ENCODE data around the gene CFC1B.
"Not testable (repeated sequence)": the region's sequence is repeated elsewhere in the genome, so short reads cannot be mapped to it uniquely, and the experiment has no call there.

The CFC1B gene

DNA sequence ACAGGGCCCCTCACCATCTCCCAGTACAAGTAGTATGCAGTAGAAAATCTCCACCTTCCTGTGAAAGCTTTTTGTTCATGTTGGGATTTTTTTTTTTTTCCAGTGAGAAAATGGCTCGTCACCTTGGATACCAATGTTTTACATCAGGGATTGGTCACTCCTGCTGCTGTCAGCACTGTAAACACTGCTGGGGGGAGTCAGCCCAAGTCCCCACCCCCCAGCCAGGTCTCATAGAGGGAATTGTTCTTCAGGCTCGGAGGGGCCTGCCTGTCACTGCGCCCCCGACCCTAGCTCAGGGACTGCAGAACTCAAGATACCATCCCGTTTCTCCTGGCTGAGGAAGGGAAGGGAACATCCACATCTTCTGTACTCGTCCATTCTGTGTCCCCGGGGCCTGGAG, at the start of gene CFC1B:
Gene CFC1B, plus strand, starts transcription at position 231 of the 400 bp plus-strand sequence. CDS start 263 bp downstream, outside the sequence.
- not testable (repeated sequence) for H3K4me3 ChIP-seq (ENCODE audit: low read depth, low read length)

DNA sequence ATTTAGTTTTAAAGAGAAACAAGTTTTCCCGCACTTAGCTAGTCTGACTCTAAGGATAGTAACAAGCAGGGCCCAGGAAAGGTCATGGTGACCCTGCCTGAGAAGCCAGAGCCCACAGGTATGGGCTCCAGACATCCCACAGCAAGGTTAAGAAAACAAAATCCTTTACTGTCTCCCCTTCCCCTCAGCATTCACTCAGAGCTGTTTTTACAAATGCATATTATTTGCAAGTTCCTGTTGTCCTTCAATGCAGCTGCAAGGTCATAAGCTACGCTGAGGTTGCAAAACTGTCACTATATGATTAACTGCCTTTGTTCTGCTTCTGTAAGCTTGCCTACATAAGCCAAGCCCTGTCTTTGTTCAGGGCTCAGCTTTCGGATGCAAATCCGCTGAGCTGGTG, 29.9 kb upstream of the CFC1B start:
- H3K4me3 ChIP-seq (ENCODE audit: low read depth, low read length), result not testable (repeated sequence)

DNA sequence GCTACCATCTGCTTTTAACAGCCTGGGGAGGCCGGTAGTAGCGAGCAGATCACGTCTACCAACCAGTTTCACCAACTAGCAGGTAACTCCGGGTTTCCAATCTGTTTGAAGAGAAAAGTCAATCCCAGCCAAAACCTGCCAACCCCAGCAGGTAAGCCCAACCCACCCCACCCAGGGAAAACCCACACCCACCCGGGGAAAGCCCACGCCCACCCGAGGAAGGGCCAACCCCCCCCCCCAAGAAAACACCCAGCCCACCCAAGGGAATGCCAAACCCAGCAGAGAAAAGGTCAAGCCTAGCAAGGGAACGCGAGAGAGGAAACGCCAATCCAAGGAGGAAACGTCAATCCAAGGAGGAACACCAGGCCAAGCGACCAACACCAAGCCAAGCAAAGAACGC, 11.8 kb upstream of the CFC1B start, which contains the start of gene POTEI:
Gene POTEI, minus strand, starts transcription at position 101 of the 400 bp plus-strand sequence. Its CDS starts 93 bp downstream, at position 8.
- not testable (repeated sequence) for H3K4me3 ChIP-seq (ENCODE audit: low read depth, low read length)

DNA sequence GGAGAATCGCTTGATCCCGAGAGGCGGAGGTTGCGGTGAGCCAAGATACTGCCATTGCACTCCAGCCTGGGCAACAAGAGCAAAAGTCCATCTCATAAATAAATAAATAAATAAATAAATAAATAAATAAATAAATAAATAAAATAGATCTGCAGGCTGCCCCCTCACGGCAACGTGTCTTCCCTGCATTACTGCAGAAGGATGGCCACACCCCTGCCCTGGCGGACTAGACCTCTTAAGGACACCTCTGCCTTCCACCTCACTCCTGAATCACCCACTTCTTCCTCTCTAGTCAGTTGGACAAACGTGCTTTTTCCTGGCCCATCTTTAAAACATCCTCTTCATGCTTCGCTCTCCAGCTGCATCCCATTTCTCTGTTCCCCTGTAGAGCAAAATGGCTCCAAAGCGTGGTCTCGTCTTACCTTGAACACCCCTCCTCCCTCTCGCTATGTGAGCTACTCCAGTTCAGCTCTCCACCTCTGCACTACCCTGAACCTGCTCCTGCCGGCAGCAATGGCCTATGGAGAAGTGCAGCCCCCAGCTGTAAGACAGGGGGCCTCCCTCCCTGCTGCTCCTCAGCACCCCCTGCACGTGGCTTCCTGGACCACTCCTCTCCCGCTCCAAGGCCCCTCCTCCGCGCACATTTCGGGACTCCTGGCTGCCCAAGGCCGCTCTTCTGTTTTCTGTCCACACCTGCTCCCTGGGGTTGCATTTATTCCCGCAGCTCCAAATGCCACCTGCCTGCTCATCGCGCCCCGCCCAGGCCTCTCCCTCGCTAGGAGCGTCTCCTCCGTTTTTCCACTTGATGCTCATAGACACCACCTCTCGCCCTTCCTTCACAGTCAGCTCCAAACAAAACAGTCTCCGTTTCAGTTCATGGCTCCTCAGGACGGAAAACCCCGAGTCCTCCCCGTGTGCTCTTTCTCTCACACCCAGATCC, 9.9 kb upstream of the CFC1B start:
- H3K4me3 ChIP-seq (ENCODE audit: low read depth, low read length), result not testable (repeated sequence)

DNA sequence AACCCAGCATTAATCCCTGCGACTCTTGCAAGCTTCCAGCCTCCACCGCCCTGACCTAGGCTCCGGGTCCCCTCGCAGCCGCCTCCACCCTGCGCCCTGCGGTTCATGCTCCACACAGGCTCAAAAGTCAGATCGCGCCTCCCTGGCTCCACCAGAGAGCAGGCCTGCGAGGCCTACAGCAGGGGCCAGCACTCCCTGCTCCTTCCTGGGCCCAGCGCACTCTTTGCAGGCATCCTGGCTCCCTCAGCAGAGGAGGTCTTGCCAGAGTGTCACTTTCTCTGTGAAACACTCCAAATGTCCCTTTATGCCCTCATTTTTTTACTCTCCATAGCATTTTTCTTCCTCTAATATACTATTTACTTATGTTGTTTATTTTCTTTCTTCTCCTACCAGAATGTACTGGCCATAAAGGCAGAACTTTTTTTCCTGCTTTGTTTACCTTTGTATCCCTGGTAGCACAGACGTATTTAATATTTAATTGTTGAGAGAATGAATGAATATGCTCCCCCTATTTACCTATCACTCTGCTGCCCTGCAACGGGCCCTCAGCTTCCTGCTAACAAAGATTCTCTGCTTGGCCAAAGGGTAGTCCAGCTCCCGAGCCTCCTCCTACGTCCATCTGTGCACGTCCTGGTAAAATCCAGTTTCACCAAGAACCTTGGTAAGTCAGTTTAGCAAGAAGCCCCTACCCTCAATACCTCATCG, 9.1 kb upstream of the CFC1B start:
- not testable (repeated sequence) for H3K4me3 ChIP-seq (ENCODE audit: low read depth, low read length)

DNA sequence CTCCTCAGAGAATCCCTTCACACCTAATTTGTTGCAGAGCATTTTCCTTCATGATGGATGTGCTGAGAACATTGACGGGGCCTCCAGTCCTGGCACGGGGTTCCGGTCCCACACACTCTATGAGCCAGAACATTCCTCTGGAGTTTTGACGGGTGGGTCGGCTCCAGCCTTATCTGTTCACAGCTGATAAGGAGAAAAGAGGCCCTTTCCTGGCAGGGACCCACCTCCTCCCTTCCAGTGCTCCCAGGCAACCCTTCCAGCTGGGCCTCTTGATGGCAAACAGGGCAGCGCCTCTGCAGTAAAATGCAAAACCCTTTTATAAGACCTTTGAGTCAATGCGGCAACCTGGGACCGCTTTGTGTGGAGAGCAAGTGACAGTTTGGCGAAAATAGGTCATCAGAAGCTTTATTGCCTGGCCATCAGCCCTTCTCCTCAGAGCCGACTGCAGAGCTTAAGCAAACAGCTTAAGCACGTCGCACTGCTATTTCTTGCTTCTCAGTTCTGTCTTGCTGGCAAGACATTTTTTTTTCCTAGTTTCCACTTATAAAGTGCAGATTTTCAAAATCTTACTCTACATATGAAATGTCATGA, 2.4 kb upstream of the CFC1B start:
- H3K4me3 ChIP-seq (ENCODE audit: low read depth, low read length), result not testable (repeated sequence)

DNA sequence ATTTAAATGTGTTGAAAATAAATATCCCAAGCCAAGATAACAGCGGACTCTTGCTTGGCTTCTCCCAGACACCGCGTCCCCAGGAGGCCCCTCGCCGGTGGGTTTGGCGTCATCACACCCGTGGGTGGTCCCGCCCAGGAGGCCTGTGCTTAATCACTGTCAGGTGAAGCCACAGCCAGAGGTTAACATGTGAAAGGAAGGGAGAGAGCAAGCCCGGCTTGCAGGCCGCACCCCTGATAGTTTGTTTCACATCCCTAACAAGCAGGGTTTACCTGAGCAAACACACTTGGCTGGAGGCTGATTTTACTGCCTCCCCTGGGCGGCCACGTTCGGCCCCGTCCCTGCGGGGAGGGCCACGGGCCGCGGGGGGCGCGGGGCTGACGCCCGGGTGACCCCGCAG, 1.4 kb downstream of the CFC1B start:
- H3K4me3 ChIP-seq (ENCODE audit: low read depth, low read length), result not testable (repeated sequence)

DNA sequence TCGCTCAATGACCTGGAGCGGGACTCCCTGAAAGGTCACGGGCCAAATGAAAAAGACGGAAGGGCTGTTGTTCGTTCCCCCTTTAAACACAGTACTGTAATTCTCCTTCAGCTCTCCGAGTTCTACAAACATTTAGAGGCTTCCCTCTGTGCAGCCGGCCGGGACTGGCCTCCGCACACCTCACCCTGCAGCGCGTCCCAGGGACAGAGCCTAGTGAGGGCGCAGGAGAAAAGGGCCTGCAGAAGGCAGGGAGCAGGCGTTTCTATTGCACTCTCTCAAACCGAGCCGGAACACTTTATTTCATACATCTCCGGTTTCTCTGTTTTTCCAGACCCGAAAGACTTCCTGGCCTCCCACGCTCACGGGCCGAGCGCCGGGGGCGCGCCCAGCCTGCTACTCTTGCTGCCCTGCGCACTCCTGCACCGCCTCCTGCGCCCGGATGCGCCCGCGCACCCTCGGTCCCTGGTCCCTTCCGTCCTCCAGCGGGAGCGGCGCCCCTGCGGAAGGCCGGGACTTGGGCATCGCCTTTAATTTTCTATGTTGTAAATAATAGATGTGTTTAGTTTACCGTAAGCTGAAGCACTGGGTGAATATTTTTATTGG, 6.4 kb downstream of the CFC1B start:
- not testable (repeated sequence) for H3K4me3 ChIP-seq (ENCODE audit: low read depth, low read length)

DNA sequence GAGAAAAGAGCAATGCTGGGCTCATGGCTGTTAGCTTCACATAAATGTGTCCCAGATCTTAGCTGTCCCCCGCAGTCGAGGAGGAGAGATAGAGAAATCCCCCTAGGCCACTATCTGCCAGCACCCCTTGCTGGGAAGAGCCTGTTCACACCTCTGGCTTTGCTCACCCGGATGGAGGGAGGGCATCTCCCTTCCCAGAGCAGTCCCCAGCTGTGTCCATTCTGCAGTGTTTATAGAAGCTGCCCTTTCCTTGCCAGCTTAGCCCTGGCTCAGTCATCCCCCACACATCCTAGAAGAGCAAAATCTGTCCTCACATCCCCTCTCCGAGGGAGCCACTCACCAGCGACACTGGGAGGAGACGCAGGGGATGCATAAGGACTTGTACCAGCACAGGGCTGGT, 8.5 kb downstream of the CFC1B start:
- H3K4me3 ChIP-seq (ENCODE audit: low read depth, low read length), result not testable (repeated sequence)

DNA sequence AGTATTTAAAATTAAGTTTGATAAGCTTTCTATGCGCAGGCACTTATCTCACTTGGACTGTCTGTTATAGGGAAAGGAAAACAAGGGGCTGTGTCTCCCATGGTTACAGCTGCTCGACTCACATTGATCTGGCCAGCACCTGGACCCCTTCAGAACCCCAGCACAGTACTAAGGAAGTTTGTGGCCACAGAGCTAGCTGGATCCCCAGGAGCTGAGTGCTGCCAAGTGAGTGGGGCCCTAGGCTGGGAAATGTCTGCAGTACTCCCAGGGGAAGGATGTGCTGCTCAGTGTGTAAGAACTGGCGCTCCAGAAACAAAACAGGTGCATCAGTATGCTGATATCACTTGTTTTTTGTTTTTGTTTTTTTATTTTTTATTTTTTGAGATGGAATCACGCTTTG, 9.2 kb downstream of the CFC1B start:
- H3K4me3 ChIP-seq (ENCODE audit: low read depth, low read length), result not testable (repeated sequence)

DNA sequence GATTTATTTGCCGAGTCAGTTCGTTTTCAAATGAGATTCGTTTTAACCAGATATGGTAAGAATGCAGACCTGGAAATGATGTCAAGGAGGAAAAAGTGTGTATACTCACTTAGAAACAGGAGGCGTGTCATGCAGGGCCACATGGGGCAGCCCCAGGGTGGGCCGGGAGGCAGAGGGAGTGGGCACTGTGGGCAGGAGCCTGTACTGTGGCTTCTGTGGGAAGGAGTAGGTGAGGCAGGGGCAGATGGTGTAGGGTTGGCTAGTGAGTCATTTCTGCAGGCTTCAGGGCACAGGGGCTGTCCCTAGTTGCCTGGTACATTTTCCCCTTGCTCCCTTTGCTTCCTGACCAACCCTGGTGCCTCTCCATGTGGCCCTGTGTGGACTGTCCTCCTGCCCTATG, 10.2 kb downstream of the CFC1B start:
- not testable (repeated sequence) for H3K4me3 ChIP-seq (ENCODE audit: low read depth, low read length)

DNA sequence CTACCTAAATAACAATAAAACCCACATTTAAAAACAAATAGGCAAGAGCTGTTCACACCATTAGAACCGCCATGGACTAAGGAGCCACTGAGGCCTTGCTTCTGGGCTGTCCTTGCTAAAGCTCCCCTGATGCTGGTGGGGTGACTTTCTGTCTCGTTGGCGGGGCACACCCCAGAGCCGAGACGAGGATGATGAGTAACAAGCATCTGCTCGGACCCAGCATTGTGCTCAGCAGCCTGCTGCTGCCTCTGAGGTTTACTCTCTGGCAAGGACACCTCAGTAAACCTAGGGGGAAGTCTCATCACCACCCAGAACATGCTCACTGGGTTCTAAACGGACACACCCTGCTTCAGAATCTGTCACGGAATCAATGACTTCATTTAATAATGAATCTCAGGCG, 10.7 kb downstream of the CFC1B start:
- H3K4me3 ChIP-seq (ENCODE audit: low read depth, low read length), result not testable (repeated sequence)

DNA sequence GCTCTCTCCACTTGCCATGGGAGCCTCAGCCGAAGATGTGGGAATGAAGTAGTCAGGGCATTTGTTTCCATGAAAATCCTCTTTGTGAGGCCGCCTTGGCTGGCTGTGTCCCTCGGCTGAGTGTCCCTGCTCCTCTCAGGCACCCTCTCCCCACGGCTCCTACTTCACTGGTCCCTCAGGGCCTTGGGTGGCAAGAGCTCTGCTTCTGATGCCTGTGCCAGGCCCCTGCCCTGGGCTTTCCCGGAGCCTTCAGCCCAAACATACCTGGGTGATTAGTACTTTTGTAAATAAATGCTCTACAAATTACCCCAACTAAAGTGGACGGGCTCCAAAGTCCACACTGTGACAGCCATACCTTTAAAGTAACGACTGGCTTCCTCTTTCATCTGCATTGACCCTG, 15.6 kb downstream of the CFC1B start:
- not testable (repeated sequence) for H3K4me3 ChIP-seq (ENCODE audit: low read depth, low read length)

DNA sequence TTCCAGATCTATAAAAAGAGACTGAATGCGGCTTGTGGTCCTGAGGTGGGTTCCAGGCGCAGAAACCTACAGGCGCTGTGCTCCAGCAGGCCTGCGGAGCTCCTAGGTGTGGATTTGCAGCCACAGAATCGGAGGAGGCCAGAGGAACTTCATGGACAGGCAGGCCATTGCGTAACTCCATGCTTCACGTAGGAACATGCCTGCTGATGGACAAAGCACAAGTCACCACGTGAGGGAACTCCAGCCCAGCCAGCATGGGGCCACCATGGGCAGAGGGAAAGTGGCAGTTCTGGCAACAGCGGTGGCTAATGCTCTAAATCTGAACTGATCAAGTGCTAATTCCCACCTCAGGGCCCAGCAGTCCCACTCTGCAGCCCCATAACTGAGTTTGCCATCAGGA, 17.2 kb downstream of the CFC1B start:
- H3K4me3 ChIP-seq (ENCODE audit: low read depth, low read length), result not testable (repeated sequence)

DNA sequence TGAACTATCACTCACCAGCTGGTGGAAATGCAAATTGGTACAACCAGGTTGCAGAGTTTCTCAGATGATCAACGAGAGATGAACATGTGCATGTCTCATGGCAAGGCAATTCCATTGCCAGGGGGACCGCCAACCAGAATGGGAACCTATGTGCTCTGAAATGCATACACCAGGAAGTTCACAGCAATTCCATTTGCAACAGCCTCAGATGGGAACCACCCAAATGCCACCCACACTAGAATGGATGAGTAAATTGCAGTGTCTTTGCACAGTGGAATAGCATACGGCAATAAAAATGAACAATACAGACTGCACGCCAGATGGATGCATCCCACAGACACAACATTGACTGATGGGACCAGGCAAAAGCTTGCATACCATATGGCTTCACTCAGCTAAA, 21.8 kb downstream of the CFC1B start:
- H3K4me3 ChIP-seq (ENCODE audit: low read depth, low read length), result not testable (repeated sequence)

DNA sequence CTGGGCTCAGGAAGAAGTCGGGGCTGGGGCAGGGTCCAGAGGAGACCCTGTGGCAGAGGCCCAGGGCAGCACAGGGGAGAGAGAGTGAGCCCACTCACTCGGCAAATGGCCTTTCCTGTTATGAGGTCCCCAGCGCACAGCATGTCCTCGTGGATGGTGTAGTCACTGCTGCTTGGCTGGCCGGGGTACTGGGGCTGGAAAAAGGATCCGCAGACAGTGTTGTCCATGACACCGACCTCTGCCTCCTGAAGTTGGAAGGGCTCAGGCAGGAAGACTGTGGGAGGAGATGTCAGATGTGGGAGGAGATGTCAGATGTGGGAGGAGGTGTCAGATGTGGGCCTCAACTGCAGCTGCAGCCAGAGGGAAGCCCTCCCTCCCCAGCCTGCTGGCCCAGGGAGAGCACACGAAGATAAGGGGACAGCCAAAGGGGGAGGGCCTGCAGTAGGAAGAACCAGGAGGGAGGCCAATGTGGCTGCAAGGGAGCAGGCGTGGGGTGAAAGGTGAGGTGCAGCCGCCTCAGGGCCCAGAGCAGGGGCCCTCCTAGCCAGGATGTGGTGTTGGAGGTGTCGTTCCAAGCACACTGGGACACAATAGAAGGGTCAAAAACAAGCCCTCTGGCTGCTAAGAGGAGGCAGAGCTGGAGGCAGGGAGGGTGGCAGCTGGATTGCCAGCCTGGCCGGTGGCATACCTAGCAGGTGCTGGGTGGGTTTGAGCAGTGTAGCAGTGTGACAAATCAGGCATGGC, 22.9 kb downstream of the CFC1B start:
- H3K4me3 ChIP-seq (ENCODE audit: low read depth, low read length), result not testable (repeated sequence)

DNA sequence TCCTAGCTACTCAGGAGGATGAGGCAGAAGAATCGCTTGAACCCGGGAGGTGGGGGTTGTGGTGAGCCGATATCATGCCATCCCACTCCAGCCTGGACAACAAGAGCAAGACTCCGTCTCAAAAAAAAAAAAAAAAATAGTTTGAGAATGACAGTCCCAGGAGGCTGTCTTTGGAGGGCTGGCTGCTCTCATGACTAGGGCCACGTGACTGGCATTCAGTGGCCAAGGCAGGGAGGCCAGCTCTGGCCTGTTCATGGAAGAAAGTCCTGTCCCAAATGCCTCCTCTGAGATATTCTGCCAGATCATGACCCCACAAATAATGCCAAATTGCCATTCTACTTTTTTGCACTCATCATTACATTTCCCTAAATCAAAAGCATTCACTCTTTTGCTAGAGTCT, 24.0 kb downstream of the CFC1B start:
- not testable (repeated sequence) for H3K4me3 ChIP-seq (ENCODE audit: low read depth, low read length)

DNA sequence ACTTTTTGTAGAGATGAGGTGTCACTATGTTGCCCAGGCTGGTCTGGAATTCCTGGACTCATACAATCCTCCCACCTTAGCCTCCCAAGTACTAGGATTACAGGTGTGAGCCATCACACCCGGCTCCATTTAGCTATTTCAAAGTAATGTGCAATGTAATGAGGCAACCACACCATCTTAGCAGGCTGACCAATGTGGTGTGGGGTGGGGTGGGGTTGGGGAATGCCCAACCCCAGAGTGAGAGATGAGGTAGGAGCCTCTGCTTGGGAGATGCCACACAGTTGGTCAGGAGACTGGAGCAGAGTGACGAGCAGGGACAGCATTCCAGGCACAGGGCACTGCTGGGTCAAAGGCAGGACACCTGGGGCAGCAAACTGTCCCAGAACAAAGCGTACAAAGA, 27.4 kb downstream of the CFC1B start:
- not testable (repeated sequence) for H3K4me3 ChIP-seq (ENCODE audit: low read depth, low read length)

DNA sequence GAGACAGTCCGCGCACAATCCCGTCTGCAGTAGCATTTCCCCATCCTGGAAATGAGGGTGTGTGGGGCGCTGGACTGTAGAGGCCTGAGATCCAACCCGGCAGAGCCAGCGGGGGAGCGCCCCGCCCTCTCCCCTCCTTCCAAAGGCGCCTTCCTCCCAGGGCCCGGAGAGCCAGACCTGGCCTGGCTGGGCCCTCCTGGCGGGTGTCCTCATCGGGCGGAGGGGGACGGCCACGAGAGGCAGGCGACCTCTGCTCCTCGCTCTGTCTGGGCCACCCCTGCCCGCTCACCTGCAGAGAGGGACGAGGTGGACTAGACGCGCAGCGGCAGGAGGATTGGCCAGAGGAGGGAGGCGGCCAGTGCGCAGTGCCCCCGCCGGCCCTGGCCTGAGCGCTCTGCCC, 28.5 kb downstream of the CFC1B start:
- H3K4me3 ChIP-seq (ENCODE audit: low read depth, low read length), result not testable (repeated sequence)

DNA sequence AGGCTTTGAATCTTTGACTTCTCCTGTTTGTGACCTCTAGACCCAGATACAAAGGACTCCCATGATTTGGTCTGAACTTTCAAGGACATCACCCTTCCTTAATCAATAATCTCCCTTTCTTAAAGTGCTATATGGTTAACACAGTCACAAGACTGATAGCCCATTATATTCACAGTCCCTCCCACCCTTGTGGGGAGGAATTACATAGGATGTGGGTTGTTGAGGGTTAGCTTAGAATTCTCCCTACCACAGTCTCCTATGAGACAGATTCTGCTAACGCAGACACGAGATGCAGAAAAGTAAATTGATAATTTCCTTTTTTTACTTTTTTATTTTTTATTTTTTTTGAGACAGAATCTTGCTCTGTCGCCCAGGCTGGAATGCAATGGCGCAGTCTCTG, 33.2 kb downstream of the CFC1B start:
- not testable (repeated sequence) for H3K4me3 ChIP-seq (ENCODE audit: low read depth, low read length)
